CD14-positive monocyte (primary cell): ENCODE measurements around the gene SULT1E1. TPM values are rescaled to one million over a fixed set of nuclear protein-coding genes. Genes with fewer than 3 reads are reported as not detected.

Source experiments
- DNase-seq, 3 donors: peaks; one replicate each; pipeline ENCODE4 v3.0.0-alpha.2; 2011 to 2022
- H2AFZ ChIP-seq: 2 replicates; pipeline ENCODE4 v1.6.0; 2012; ENCODE audit warnings: mild to moderate bottlenecking, low read depth, low read length, inconsistent platforms; ENCODE audit not compliant: insufficient read depth, poor library complexity, severe bottlenecking
- H3K27ac ChIP-seq, 2 donors: 1 replicate in 1 of 2; 2 replicates in 1 of 2; pipeline ENCODE4 v1.5.1; 2012 to 2013; ENCODE audit warnings: low read length in 2 of 2, control low read depth in 1 of 2, inconsistent platforms in 1 of 2, low read depth in 1 of 2, mild to moderate bottlenecking in 1 of 2
- H3K27me3 ChIP-seq, 2 donors: one replicate each; pipeline versions ENCODE4 v1.6.0 to v1.6.1; 2011 to 2013; ENCODE audit warnings: low read length in 2 of 2; ENCODE audit not compliant: control insufficient read depth in 2 of 2, insufficient read depth in 2 of 2
- H3K36me3 ChIP-seq, 2 donors: replicated peaks in 1 of 2; 1 replicate in 1 of 2; 2 replicates in 1 of 2; pipeline versions ENCODE4 v1.5.1 to v1.6.1; 2012 to 2013; ENCODE audit warnings: low read length in 2 of 2, control low read depth in 1 of 2, inconsistent platforms in 1 of 2, mild to moderate bottlenecking in 1 of 2; ENCODE audit not compliant: insufficient read depth in 2 of 2, control insufficient read depth in 1 of 2
- H3K4me1 ChIP-seq, 2 donors: 1 replicate in 1 of 2; 2 replicates in 1 of 2; pipeline versions ENCODE4 v1.5.1 to v1.6.1; 2012 to 2013; ENCODE audit warnings: low read length in 2 of 2, control low read depth in 1 of 2, inconsistent platforms in 1 of 2, mild to moderate bottlenecking in 1 of 2, moderate library complexity in 1 of 2; ENCODE audit not compliant: insufficient read depth in 2 of 2, control insufficient read depth in 1 of 2
- H3K4me2 ChIP-seq: replicated peaks from 2 replicates; pipeline ENCODE3; 2012; ENCODE audit warnings: low read length, moderate library complexity, mild to moderate bottlenecking; ENCODE audit not compliant: poor library complexity, severe bottlenecking; ENCODE audit errors: extremely low read depth
- H3K4me3 ChIP-seq, 3 experiments: fragments of 200-600 bp in 1 of 3; sonication (generic) in 1 of 3; replicated peaks in 1 of 3; 1 replicate in 2 of 3; 2 replicates in 1 of 3; pipeline ENCODE4 v1.5.1; 2011 to 2013; ENCODE audit warnings: low read length in 3 of 3, mild to moderate bottlenecking in 3 of 3, control low read depth in 2 of 3, low read depth in 2 of 3, inconsistent platforms in 1 of 3, moderate library complexity in 1 of 3
- H3K79me2 ChIP-seq: 2 replicates; pipeline ENCODE4 v1.6.0; 2012; ENCODE audit warnings: mild to moderate bottlenecking, control low read depth, inconsistent platforms, low read length, moderate library complexity; ENCODE audit not compliant: insufficient read depth
- H3K9ac ChIP-seq: 2 replicates; pipeline ENCODE4 v1.6.0; 2017; ENCODE audit warnings: low read length, mild to moderate bottlenecking; ENCODE audit not compliant: insufficient read depth, poor library complexity, severe bottlenecking
- H3K9me3 ChIP-seq, 2 donors: replicated peaks in 1 of 2; 1 replicate in 1 of 2; 2 replicates in 1 of 2; pipeline versions ENCODE4 v1.5.1 to v1.6.1; 2012 to 2013; ENCODE audit warnings: low read length in 2 of 2, control low read depth in 1 of 2; ENCODE audit not compliant: control insufficient read depth in 1 of 2, insufficient read depth in 1 of 2
- H4K20me1 ChIP-seq: 2 replicates; pipeline ENCODE4 v1.6.0; 2012; ENCODE audit warnings: mild to moderate bottlenecking, low read length, control low read depth, moderate library complexity; ENCODE audit not compliant: insufficient read depth
- H3K27ac Mint-ChIP-seq, 7 donors: one replicate each; pipeline ENCODE4 v1.8.0; 2020; ENCODE audit warnings: mild to moderate bottlenecking in 7 of 7, mixed read lengths in 7 of 7, moderate library complexity in 6 of 7, inconsistent platforms in 2 of 7
- H3K27me3 Mint-ChIP-seq, 3 donors: one replicate each; pipeline ENCODE4 v1.8.0; 2021 to 2022; ENCODE audit warnings: low read depth in 3 of 3, mild to moderate bottlenecking in 3 of 3, mixed read lengths in 3 of 3, moderate library complexity in 3 of 3, inconsistent platforms in 1 of 3
- H3K36me3 Mint-ChIP-seq, 2 donors: one replicate each; pipeline ENCODE4 v1.8.0; 2020; ENCODE audit warnings: mixed read lengths in 2 of 2, inconsistent platforms in 1 of 2, mild to moderate bottlenecking in 1 of 2
- H3K4me1 Mint-ChIP-seq: one replicate; pipeline ENCODE4 v1.8.0; 2020; ENCODE audit warnings: mild to moderate bottlenecking, mixed read lengths
- H3K4me3 Mint-ChIP-seq, 2 donors: one replicate each; pipeline ENCODE4 v1.8.0; 2020; ENCODE audit warnings: mild to moderate bottlenecking in 2 of 2, mixed read lengths in 2 of 2, moderate library complexity in 1 of 2
- H3K9me3 Mint-ChIP-seq, 7 donors: one replicate each; pipeline ENCODE4 v1.8.0; 2020 to 2022; ENCODE audit warnings: mixed read lengths in 7 of 7, mild to moderate bottlenecking in 6 of 7, moderate library complexity in 6 of 7, inconsistent platforms in 2 of 7
- CTCF ChIP-seq: fragments of 200-600 bp; IDR thresholded peaks from one replicate; pipeline ENCODE4 v1.8.0; 2022; ENCODE audit warnings: antibody characterized with exemption, mild to moderate bottlenecking
- WGBS: methylation state at CpG from one replicate; pipeline ENCODE4 v1.1.5; 2013; ENCODE audit warnings: missing lambda C conversion rate; ENCODE audit not compliant: insufficient coverage; 5-methylcytosine and 5-hydroxymethylcytosine counted together
- intact Hi-C, 2 donors: fragments of 100-400 bp; cut with micrococcal nuclease; formaldehyde crosslinking; loops; one replicate each; pipeline versions ENCODE4 v1.15.0 to v1.15.1; 2023
- polyA plus RNA-seq, 3 donors: library from polyadenylated mRNA; depleted of rRNA in 1 of 3; unstranded in 2 of 3; stranded (reverse) in 1 of 3; fragments of 300-500 nt in 2 of 3; fragments of >200 nt in 1 of 3; fragmentation: Illumina TruSeq in 2 of 3; gene quantifications; 1 replicate in 2 of 3; 2 replicates in 1 of 3; pipeline ENCODE4 v1.2.3, GENCODE V29; 2012 to 2021

SULT1E1 gene
- polyA plus RNA-seq, 3 donors = not detected

- H3K36me3 ChIP-seq = no peaks in the 10 kb centered on the region
- WGBS = no CpG with 5 or more reads among the region's 3 CpGs
These were observed 43.7 kb downstream of the SULT1E1 start for GRCh38 chr4:69816236-69816635.

GRCh38 chr4:69813628-69814027 is 46.3 kb downstream of the SULT1E1 start:
- Histone ChIP-seq H3K79me2 (no peaks in the 10 kb centered on the region), H3K27ac (no peak overlapping the region), H3K36me3 (no peaks in the 10 kb centered on the region), H4K20me1 (no peaks in the 10 kb centered on the region), H3K27me3 (no peaks in the 10 kb centered on the region), H3K4me3 (no peak overlapping the region), H2AFZ (no peak overlapping the region), H3K9ac (no peak overlapping the region), H3K4me1 (no peaks in the 10 kb centered on the region), H3K9me3 (no peaks in the 10 kb centered on the region), H3K4me2 (no peak overlapping the region)
- H3K4me3 Mint-ChIP-seq = no peak overlapping the region
- intact Hi-C loops = no loop called here
- H3K27me3 Mint-ChIP-seq = no peaks in the 10 kb centered on the region
- WGBS = no CpG with 5 or more reads among the region's 1 CpG
- H3K4me1 Mint-ChIP-seq = peaks cover 3% of the 10 kb centered on the region
- peaks cover 0 to 2% (median 0%) of the 10 kb centered on the region in 7 donors for H3K9me3 Mint-ChIP-seq
- no peaks in the 10 kb centered on the region for H3K36me3 Mint-ChIP-seq
- no peak for TF ChIP-seq CTCF
- no peak overlapping the region for H3K27ac Mint-ChIP-seq
- no peak for DNase-seq

More at GRCh38 chr4:69816236-69816635, 43.7 kb downstream of the SULT1E1 start:
- Mint-ChIP-seq H3K4me3 (no peak overlapping the region), H3K27me3 (no peaks in the 10 kb centered on the region), H3K27ac (no peak overlapping the region), H3K9me3 (peaks cover 0 to 4% (median 0%) of the 10 kb centered on the region in 7 donors), H3K4me1 (peaks cover 6% of the 10 kb centered on the region), H3K36me3 (no peaks in the 10 kb centered on the region)
- H3K4me2 ChIP-seq = no peak overlapping the region
- no peak overlapping the region for H2AFZ ChIP-seq
- H3K4me1 ChIP-seq = no peaks in the 10 kb centered on the region
- H3K27ac ChIP-seq = no peak overlapping the region
- no peak overlapping the region for H3K4me3 ChIP-seq
- no peaks in the 10 kb centered on the region for H3K79me2 ChIP-seq
- TF ChIP-seq CTCF = no peak
- no peak overlapping the region for H3K9ac ChIP-seq
- no peaks in the 10 kb centered on the region for H3K9me3 ChIP-seq
- DNase-seq = no peak
- intact Hi-C loops = no loop called here
- no peaks in the 10 kb centered on the region for H4K20me1 ChIP-seq
- no peaks in the 10 kb centered on the region for H3K27me3 ChIP-seq
